ENCODE measurements around the gene MISP. TPM values are rescaled to one million over a fixed set of nuclear protein-coding genes. Genes with fewer than 3 reads are reported as not detected.

Gene MISP
- total and polyA plus RNA-seq, 2 of the 13 experiments (the other 11 are each of a cell fraction or from before 2014, with no cell fraction given): 0.67 to 1.3 TPM

DNA sequence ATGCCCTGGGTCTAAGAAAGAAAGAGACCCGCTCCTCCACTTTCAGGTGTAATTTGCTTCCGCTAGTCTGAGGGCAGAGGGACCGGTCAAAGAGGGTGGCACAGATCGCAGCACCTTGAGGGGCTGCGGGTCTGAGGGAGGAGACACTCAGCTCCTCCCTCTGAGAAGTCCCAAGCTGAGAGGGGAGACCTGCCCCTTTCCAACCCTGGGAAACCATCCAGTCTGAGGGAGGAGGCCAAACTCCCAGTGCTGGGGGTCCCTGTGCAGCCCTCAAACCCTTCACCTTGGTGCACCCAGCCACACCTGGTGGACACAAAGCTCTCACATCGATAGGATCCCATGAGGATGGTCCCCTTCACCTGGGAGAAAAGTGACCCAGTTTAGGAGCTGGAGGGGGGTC lies 13.0 kb downstream of the MISP start:
- H3K4me3 ChIP-seq (replicated peaks in 1 of 3; ENCODE audit: insufficient read depth in 1 of 3, low read depth in 2 of 3, low read length in 3 of 3): no peak overlapping the region
- POLR2A ChIA-PET: no interaction called here
- no peaks in the 10 kb centered on the region for H3K9me3 ChIP-seq (ENCODE audit: low read length)
- H3K9ac ChIP-seq (ENCODE audit: insufficient read depth, low read depth, low read length): no peak overlapping the region
- H3K4me1 ChIP-seq (ENCODE audit: insufficient read depth, low read length): peaks cover 15% of the 10 kb centered on the region
- in situ Hi-C loops (cut with HindIII; ENCODE audit: extremely low pct_ligation_motif_present, low pct_unique_long_range_greater_than_20kb): loop anchor here (10.0 kb wide), 2 partner anchors 91 to 221 kb away; partner anchors contain the start of genes CFD, ELANE and WDR18
- intact Hi-C loops (cut with micrococcal nuclease; ENCODE audit: unreplicated experiment): no loop called here
- FAIRE-seq (no peak), ATAC-seq (no peak), DNase-seq (ENCODE audit: low spot score) (no peak)
- TF ChIP-seq RFX5 (IDR thresholded peaks at IDR 0.05; ENCODE audit: low read depth, low read length) (no peak), EP300 (IDR thresholded peaks at IDR 0.05; ENCODE audit: low read depth in 2 of 2, low read length in 2 of 2) (no peak), EP300 (CRISPR knock-in tag; IDR thresholded peaks at IDR 0.05; ENCODE audit: borderline replicate concordance) (no peak), NRL (CRISPR knock-in tag; IDR thresholded peaks at IDR 0.05; ENCODE audit: borderline replicate concordance) (no peak), ZNF17 (CRISPR knock-in tag; IDR thresholded peaks at IDR 0.05) (no peak), ZNF891 (CRISPR knock-in tag; IDR thresholded peaks at IDR 0.05) (no peak), MAFK (conservative IDR thresholded peaks at IDR 0.05 in 1 of 2, IDR thresholded peaks at IDR 0.05 in 1 of 2; ENCODE audit: low read length in 2 of 2) (no peak), ZSCAN22 (CRISPR knock-in tag; IDR thresholded peaks at IDR 0.05) (peak; percentile 95)
- BruUV-seq (replicated peaks): no TSS peak
- no peak overlapping the region for H2AFZ ChIP-seq (ENCODE audit: low read length)
- H3K27ac ChIP-seq (ENCODE audit: extremely low read length, insufficient read depth, low read length): no peak overlapping the region
- CTCF ChIA-PET (ENCODE audit: low intra/inter-chr PET ratio, low total read pairs): no interaction called here
- 82% methylated on average over 6 of the region's 6 CpGs for WGBS (ENCODE audit: low lambda C conversion rate)
- no peak overlapping the region for H3K4me2 ChIP-seq (ENCODE audit: low read depth, low read length)
- no peaks in the 10 kb centered on the region for H3K36me3 ChIP-seq (replicated peaks in 1 of 2; ENCODE audit: control insufficient read depth in 1 of 2, insufficient read depth in 2 of 2, low read length in 2 of 2)
- no peaks in the 10 kb centered on the region for H3K27me3 ChIP-seq (ENCODE audit: control insufficient read depth in 1 of 2, insufficient read depth in 2 of 2, low read length in 2 of 2)
- no peaks in the 10 kb centered on the region for H3K79me2 ChIP-seq (ENCODE audit: insufficient read depth, low read length)
- H4K20me1 ChIP-seq (ENCODE audit: insufficient read depth, low read length): no peaks in the 10 kb centered on the region

DNA sequence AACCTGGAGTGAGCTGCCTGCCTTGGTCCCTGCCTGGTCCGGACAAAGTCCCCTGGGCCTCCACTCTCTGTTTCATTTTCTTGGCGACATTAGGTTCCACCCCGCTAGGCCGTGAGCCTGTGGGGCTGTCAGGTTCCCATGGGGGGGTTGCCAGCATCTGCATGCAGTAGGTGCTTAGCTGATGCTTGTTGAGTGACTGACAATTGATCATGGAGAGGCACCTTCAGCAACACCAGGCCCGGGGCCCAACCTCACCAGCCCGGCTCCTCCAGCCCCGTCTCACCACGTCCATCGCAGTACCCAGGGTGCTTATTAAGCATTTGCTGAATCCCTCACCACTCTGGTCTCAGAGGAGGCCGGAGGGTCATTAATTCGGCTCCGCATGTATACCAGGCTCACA lies 13.4 kb downstream of the MISP start:
- ATAC-seq (no peak), DNase-seq (ENCODE audit: low spot score) (no peak), FAIRE-seq (no peak)
- POLR2A ChIA-PET: no interaction called here
- TF ChIP-seq ZKSCAN8 (CRISPR knock-in tag; IDR thresholded peaks at IDR 0.05; ENCODE audit: borderline replicate concordance): 0 out of 2 replicates have a peak, but pooled peaks have one; percentile 64
- TF ChIP-seq, protein P1, sequence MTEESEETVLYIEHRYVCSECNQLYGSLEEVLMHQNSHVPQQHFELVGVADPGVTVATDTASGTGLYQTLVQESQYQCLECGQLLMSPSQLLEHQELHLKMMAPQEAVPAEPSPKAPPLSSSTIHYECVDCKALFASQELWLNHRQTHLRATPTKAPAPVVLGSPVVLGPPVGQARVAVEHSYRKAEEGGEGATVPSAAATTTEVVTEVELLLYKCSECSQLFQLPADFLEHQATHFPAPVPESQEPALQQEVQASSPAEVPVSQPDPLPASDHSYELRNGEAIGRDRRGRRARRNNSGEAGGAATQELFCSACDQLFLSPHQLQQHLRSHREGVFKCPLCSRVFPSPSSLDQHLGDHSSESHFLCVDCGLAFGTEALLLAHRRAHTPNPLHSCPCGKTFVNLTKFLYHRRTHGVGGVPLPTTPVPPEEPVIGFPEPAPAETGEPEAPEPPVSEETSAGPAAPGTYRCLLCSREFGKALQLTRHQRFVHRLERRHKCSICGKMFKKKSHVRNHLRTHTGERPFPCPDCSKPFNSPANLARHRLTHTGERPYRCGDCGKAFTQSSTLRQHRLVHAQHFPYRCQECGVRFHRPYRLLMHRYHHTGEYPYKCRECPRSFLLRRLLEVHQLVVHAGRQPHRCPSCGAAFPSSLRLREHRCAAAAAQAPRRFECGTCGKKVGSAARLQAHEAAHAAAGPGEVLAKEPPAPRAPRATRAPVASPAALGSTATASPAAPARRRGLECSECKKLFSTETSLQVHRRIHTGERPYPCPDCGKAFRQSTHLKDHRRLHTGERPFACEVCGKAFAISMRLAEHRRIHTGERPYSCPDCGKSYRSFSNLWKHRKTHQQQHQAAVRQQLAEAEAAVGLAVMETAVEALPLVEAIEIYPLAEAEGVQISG (CRISPR knock-in tag; IDR thresholded peaks at IDR 0.05): no peak
- TF ChIP-seq RELA (CRISPR knock-in tag; IDR thresholded peaks at IDR 0.05): no peak
- 92% methylated on average over 5 of the region's 12 CpGs for WGBS (ENCODE audit: low lambda C conversion rate)
- CTCF ChIA-PET (ENCODE audit: low intra/inter-chr PET ratio, low total read pairs): no interaction called here
- Histone ChIP-seq H3K9ac (ENCODE audit: insufficient read depth, low read depth, low read length) (no peak overlapping the region), H3K36me3 (replicated peaks in 1 of 2; ENCODE audit: control insufficient read depth in 1 of 2, insufficient read depth in 2 of 2, low read length in 2 of 2) (no peaks in the 10 kb centered on the region), H3K4me3 (replicated peaks in 1 of 3; ENCODE audit: insufficient read depth in 1 of 3, low read depth in 2 of 3, low read length in 3 of 3) (no peak overlapping the region), H4K20me1 (ENCODE audit: insufficient read depth, low read length) (no peaks in the 10 kb centered on the region), H3K79me2 (ENCODE audit: insufficient read depth, low read length) (no peaks in the 10 kb centered on the region), H3K4me1 (ENCODE audit: insufficient read depth, low read length) (peaks cover 17% of the 10 kb centered on the region), H2AFZ (ENCODE audit: low read length) (no peak overlapping the region), H3K27ac (ENCODE audit: extremely low read length, insufficient read depth, low read length) (no peak overlapping the region), H3K27me3 (ENCODE audit: control insufficient read depth in 1 of 2, insufficient read depth in 2 of 2, low read length in 2 of 2) (no peaks in the 10 kb centered on the region), H3K9me3 (ENCODE audit: low read length) (no peaks in the 10 kb centered on the region), H3K4me2 (ENCODE audit: low read depth, low read length) (no peak overlapping the region)
- intact Hi-C loops (cut with micrococcal nuclease; ENCODE audit: unreplicated experiment) (no loop called here), in situ Hi-C loops (cut with HindIII; ENCODE audit: extremely low pct_ligation_motif_present, low pct_unique_long_range_greater_than_20kb) (loop anchor here (10.0 kb wide), 2 partner anchors 90 to 220 kb away; partner anchors contain the start of genes CFD, ELANE and WDR18)
- BruUV-seq (replicated peaks): no TSS peak

Measured in HepG2 (cell line).